GM12891 (cell line): Measurements from ENCODE around the gene C4A.

Experiments used
- POLR2A ChIP-seq: IDR thresholded peaks from 2 replicates; pipeline ENCODE4 v1.6.1; 2011; ENCODE audit warnings: low read depth, low read length, control low read depth
- POLR2AphosphoS5 ChIP-seq: IDR thresholded peaks from 2 replicates; pipeline ENCODE4 v1.6.1; 2011; ENCODE audit warnings: low read depth, low read length, control low read depth
- TAF1 ChIP-seq: IDR thresholded peaks from 2 replicates; pipeline ENCODE4 v1.6.1; 2011; ENCODE audit warnings: low read depth, low read length, control low read depth

DNA sequence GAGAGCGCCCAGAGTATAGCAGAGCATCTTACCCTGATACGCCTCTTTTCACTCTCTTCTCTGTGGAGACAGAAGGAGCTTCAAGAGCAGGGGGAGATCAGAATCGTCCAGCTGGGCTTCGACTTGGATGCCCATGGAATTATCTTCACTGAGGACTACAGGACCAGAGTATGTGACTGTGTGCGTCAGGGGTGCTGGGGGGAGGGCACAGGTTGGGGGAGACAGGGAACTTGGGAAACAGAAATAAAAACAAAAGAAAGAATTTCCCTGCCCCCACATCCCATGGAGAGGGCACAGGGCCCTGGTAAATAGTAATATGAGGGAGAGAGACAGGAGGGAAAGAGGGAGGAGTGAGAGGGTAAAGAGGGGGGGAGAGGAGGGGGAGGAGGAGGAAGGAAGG lies 3.0 kb upstream of the C4A start:
- TF ChIP-seq POLR2A: no peak
- no peak for TF ChIP-seq POLR2AphosphoS5
- TF ChIP-seq TAF1: no peak
